PC-9 (cell line): ENCODE results near the gene EZR.

Source experiments
- EZH2 ChIP-seq: fragments of 200-600 bp; sonication (generic); IDR thresholded peaks from 2 replicates; pipeline ENCODE4 v1.8.0; 2017; ENCODE audit warnings: antibody characterized with exemption, low read depth
- TF ChIP-seq, protein P1 (sequence below): fragments of 200-600 bp; sonication (generic); conservative IDR thresholded peaks from 2 replicates; pipeline ENCODE4 v1.6.1; 2017; ENCODE audit warnings: mixed run types, antibody characterized with exemption, mild to moderate bottlenecking, moderate library complexity

DNA sequence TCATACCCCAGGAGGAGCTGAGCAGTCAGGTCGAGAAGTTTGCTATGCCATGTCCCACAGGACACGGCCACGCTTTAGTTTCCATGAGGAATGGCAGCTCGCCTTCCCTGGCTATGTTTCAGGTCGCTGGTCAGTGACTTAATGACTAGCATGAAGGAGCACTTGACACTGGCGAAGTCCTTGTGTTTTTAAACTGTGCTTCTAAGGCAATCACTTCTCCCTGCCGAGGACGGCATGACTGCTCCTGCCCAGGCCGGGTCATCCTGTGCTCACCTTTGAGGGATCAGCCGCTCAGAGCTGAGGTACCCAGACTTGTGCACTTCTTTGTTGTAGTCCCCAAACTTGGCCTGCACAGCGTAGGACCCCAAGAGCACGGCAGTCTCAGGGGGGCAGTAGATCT, 34.1 kb downstream of the EZR start:
- TF ChIP-seq, protein P1, sequence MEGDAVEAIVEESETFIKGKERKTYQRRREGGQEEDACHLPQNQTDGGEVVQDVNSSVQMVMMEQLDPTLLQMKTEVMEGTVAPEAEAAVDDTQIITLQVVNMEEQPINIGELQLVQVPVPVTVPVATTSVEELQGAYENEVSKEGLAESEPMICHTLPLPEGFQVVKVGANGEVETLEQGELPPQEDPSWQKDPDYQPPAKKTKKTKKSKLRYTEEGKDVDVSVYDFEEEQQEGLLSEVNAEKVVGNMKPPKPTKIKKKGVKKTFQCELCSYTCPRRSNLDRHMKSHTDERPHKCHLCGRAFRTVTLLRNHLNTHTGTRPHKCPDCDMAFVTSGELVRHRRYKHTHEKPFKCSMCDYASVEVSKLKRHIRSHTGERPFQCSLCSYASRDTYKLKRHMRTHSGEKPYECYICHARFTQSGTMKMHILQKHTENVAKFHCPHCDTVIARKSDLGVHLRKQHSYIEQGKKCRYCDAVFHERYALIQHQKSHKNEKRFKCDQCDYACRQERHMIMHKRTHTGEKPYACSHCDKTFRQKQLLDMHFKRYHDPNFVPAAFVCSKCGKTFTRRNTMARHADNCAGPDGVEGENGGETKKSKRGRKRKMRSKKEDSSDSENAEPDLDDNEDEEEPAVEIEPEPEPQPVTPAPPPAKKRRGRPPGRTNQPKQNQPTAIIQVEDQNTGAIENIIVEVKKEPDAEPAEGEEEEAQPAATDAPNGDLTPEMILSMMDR: no peak
- no peak for TF ChIP-seq EZH2
